Measurements from ENCODE around the gene KLF16.

KLF16 gene

GRCh38 chr19:1907563-1908363 is 44.4 kb upstream of the KLF16 start:
- no peak overlapping the region for H3K4me3 ChIP-seq (ENCODE audit: low read depth, low read length)
- TF ChIP-seq CTCF (IDR thresholded peaks at IDR 0.05; ENCODE audit: low read depth, low read length), result no peak

DNA sequence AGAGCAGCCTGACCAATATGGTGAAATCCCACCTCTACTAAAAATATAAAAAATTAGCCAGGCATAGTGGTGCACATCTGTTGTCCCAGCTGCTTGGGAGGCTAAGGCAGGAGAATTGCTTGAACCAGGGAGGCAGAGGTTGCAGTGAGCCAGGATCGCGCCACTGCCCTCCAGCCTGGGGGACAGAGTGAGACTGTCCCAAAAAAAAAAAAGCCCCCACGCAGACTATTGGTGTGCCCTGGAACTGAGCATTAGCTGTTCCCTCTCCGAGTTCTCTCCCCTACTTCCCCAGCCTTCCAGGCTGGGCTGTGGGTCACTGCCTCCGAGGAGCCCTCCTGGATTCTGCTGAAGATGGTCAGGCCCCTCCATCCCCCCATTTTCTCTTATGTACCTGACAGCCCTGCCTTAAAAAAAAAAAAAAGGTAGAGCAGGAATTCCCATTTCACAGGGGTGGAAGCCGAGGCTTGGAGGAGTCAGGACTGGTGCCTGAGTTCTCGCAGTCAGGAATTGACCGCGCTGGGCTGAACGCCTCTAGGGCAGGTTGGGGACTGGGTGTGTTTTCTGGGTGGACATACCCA is 43.7 kb upstream of the KLF16 start:
- H3K4me3 ChIP-seq (ENCODE audit: low read depth, low read length), result no peak overlapping the region
- TF ChIP-seq CTCF (IDR thresholded peaks at IDR 0.05; ENCODE audit: low read depth, low read length), result no peak

DNA sequence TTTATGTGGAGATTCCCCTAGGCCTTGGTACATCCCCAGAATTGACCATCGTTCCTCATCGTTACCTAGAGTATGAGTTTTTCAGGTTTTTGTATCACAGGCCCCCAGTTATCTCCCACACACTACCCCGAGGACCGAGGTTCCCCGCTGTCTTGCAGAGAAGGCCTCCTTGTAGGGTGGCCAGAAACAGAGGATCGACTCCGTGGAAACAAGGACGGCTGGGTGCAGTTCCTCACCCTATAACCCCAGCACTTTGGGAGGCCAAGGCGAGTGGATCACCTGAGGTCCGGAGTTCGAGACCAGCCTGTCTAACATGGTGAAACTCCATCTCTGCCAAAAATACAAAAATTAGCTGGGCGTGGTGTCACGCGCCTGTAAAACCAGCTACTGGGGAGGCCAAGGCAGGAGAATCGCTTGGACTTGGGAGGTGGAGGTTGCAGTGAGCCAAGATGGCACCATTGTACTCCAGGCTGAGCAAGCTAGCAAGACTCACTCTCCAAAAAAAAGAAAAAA is 42.5 kb upstream of the KLF16 start:
- H3K4me3 ChIP-seq (ENCODE audit: low read depth, low read length), result peak overlapping the region; percentile 70
- no peak for TF ChIP-seq CTCF (IDR thresholded peaks at IDR 0.05; ENCODE audit: low read depth, low read length)

GRCh38 chr19:1905110-1905862 is 41.9 kb upstream of the KLF16 start, which contains the start of the genes ADAT3 and SCAMP4:
TSS of gene ADAT3 (plus strand) at chr19:1905399. CDS start at chr19:1912048, 6,649 bp downstream.
TSS of gene SCAMP4 (plus strand) at chr19:1905399. CDS start at chr19:1915020, 9,621 bp downstream.
- TF ChIP-seq CTCF (IDR thresholded peaks at IDR 0.05; ENCODE audit: low read depth, low read length), result no peak
- H3K4me3 ChIP-seq (ENCODE audit: low read depth, low read length), result peak within 1 kb of the TSS; percentile 70

DNA sequence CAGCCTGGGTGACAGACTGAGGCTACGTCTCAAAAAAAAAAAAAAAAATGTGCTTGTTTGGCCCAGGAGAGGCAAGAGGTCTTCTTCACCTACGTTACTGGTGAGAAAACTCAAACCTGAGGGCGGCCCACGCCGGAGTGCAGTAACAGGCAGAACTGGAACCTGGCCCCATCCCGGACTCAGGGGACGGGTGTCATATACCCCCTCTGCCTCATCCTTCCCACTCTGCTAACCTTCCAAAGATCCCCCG is 41.4 kb upstream of the KLF16 start:
- no peak overlapping the region for H3K4me3 ChIP-seq (ENCODE audit: low read depth, low read length)
- TF ChIP-seq CTCF (IDR thresholded peaks at IDR 0.05; ENCODE audit: low read depth, low read length), result no peak

- no peak for TF ChIP-seq CTCF (IDR thresholded peaks at IDR 0.05; ENCODE audit: low read depth, low read length)
Measured at GRCh38 chr19:1902923-1903322, 39.5 kb upstream of the KLF16 start.

More at GRCh38 chr19:1902923-1903322, 39.5 kb upstream of the KLF16 start:
- H3K4me3 ChIP-seq (ENCODE audit: low read depth, low read length), result no peak overlapping the region

All from WI38 (cell line).